ENCODE results near the gene JCAD.

JCAD gene

DNA sequence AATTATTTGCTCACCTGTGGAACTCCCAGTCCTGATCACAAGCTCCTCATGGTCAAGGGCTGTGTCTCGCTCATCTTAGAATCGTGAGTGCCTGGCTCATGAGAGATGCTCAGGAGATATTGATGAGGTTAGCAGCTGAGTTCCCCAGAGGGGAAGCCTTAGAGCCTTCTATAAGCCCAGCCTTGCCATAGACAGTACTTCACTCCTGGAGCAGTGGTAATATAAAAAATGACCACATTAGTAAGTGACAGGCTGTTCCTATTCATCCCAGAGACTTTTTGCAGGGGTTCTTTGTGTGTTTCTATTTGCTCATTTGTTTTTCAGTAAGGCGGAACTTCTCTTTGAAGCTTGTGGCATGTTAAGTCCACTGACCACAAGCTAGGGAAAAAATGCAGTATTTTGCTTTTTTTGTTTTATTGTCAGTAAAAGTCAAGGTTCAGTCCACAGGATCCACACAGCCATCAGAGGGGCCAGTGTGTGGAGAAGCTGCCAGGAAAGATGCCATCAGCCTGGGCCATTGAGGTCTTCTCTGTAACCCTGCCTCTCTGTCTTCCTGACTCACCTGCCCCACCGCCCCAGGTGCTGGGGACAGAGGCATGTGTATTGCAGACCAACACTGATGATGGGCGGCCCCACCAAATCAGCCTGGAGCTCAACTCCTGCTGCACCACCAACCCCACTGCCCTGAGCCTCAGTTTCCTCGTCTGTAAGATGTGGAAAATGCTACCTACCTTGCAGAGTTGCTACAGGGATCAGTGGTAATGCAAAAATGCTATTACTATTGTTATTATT, 36.4 kb upstream of the JCAD start:
- no peak for DNase-seq (ENCODE audit: extremely low spot score)
- TF ChIP-seq, protein P1, sequence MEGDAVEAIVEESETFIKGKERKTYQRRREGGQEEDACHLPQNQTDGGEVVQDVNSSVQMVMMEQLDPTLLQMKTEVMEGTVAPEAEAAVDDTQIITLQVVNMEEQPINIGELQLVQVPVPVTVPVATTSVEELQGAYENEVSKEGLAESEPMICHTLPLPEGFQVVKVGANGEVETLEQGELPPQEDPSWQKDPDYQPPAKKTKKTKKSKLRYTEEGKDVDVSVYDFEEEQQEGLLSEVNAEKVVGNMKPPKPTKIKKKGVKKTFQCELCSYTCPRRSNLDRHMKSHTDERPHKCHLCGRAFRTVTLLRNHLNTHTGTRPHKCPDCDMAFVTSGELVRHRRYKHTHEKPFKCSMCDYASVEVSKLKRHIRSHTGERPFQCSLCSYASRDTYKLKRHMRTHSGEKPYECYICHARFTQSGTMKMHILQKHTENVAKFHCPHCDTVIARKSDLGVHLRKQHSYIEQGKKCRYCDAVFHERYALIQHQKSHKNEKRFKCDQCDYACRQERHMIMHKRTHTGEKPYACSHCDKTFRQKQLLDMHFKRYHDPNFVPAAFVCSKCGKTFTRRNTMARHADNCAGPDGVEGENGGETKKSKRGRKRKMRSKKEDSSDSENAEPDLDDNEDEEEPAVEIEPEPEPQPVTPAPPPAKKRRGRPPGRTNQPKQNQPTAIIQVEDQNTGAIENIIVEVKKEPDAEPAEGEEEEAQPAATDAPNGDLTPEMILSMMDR (IDR thresholded peaks at IDR 0.05; ENCODE audit: control extremely low read depth, extremely low read depth, low read depth, missing control alignments): no peak
- CTCF ChIA-PET: interaction anchor here (1.9 kb wide), 1 partner anchor 11 kb away, joined by 5 read pairs; no protein-coding TSS in a partner anchor
- POLR2A ChIA-PET: no interaction called here

DNA sequence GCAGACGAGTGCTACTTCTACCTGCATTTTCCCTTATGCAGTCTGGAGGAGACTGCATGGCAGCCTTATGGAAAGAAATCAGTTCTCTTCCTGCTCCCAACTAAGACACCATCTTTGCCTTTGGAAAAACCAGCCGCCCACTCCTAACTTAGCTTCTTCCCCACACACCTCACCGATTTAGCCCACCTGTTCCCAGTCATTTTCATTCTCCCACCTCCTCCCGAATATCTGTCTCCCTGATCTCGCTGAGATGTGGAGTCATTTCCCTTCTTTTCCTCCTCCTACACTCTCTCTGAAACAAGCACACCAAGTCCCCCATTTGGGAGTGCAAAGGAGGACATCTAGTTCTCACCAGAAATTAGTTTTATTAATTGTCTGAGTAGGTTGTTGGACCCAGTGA, 35.2 kb upstream of the JCAD start:
- no peak for DNase-seq (ENCODE audit: extremely low spot score)
- CTCF ChIA-PET: interaction anchor here (1.3 kb wide), 1 partner anchor 10 kb away, joined by 4 read pairs; no protein-coding TSS in a partner anchor
- POLR2A ChIA-PET: no interaction called here
- TF ChIP-seq, protein P1 (IDR thresholded peaks at IDR 0.05; ENCODE audit: control extremely low read depth, extremely low read depth, low read depth, missing control alignments): no peak

DNA sequence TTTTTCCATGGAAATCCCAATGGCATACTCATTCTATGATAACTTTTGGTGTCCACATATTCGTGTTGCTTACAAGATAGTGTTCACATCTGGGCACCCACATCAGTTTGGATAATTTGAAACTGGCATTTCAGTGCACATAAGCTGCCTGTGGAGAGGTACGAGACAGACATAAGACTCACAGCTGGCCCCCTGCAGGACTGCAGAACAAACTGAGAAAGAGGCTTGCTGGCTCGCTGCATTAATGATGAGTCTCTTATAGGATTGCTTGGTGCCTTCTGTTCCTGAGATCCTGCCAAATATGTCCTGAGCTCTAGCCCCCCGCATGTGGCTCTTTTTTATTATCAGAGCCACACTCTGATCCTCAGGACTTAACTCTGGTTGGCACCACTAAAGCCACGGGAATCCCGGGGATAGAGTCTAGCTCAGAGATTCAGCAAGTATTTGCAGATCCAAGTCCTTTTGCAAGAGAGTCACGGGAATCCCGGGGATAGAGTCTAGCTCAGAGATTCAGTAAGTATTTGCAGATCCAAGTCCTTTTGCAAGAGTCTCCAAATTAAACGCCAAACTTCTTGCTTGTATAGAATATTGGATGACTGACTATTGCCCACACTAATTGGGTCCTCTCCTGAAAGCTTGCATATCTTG, 34.0 kb upstream of the JCAD start:
- CTCF ChIA-PET: interaction anchor here (1.3 to 2.4 kb wide), 2 partner anchors 11 to 12 kb away, joined by 4 to 8 read pairs; no protein-coding TSS in a partner anchor
- DNase-seq (ENCODE audit: extremely low spot score): no peak
- TF ChIP-seq, protein P1 (IDR thresholded peaks at IDR 0.05; ENCODE audit: control extremely low read depth, extremely low read depth, low read depth, missing control alignments): no peak
- POLR2A ChIA-PET: no interaction called here

DNA sequence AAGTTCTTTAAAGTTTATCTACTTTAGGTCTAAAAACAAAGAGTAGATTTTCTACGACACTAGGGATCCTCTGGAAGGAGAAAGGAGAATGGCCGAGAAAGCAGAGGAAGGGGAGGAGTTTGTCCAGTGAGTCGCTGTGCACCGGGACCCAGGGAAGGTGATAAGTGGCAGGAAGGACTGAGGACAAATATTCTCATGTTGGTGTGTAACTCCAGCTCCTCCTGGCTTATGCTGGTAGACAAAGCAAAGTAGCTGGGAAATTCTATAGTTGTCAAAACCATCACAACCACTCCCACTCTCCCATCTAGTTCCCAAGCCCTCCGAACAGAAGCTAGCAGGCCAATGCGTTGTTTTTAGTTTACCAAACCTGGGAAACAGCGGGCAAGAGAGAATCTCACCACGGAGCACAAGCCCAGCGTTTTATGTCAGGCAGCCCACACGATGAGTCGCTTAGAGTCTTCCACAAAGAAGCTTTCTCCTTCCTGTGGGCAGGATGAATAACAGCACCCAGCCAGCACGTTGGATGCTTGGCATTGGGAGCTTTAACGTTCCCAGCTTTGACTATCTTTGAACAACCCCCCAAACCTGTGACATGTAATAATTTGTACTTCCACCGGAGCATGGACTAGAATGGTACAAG, 32.9 kb upstream of the JCAD start:
- TF ChIP-seq, protein P1 (IDR thresholded peaks at IDR 0.05; ENCODE audit: control extremely low read depth, extremely low read depth, low read depth, missing control alignments): no peak
- DNase-seq (ENCODE audit: extremely low spot score): no peak
- CTCF ChIA-PET: interaction anchor here (1.0 to 2.4 kb wide), 2 partner anchors 11 to 16 kb away, joined by 3 to 8 read pairs; no protein-coding TSS in a partner anchor
- POLR2A ChIA-PET: no interaction called here

DNA sequence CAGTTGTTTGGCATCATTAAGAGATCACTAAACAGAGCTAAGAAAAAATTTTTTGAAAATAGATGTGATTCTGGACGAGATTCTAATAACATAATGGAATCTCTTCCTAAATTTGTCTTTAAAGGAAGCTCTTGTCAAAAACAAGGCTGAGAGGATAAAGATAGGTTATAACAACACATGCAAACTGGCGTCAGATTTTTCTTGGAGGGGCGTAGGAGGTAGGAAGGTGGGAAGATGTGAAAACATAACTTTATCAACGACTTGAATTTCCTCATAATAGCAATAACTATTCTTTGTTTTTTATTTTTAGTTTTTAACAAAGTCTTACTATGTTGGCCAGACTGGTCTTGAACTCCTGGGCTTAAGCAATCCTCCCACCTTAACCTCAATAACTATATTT, 31.8 kb upstream of the JCAD start:
- CTCF ChIA-PET: interaction anchor here (1.1 to 1.7 kb wide), 2 partner anchors 10 to 15 kb away, joined by 3 to 7 read pairs; no protein-coding TSS in a partner anchor
- no peak for DNase-seq (ENCODE audit: extremely low spot score)
- TF ChIP-seq, protein P1 (IDR thresholded peaks at IDR 0.05; ENCODE audit: control extremely low read depth, extremely low read depth, low read depth, missing control alignments): no peak
- POLR2A ChIA-PET: no interaction called here

DNA sequence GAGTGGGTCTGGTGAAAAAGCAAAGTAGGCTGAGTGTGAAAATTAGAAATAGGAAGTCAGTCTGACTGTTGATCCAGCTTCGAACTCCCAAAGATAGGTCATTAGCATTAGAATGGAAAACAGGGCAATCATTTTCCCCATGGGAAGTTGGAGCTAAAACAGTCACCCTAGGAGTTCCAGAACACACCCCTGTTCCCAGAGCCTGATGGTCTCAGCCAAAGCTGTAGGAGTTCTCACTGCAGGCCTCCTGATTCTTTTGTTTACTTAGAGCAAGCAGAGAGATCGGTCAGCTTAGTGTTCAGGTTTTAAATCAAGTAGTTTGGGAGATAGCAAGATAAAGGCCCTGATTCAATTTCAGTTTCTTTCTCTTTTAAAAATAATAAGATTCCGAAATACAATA, 28.8 kb upstream of the JCAD start:
- TF ChIP-seq, protein P1 (IDR thresholded peaks at IDR 0.05; ENCODE audit: control extremely low read depth, extremely low read depth, low read depth, missing control alignments): no peak
- POLR2A ChIA-PET: no interaction called here
- CTCF ChIA-PET: interaction anchor here (0.7 to 1.4 kb wide), 4 partner anchors 7 to 14 kb away, joined by 3 to 4 read pairs (median 3); no protein-coding TSS in a partner anchor
- DNase-seq (ENCODE audit: extremely low spot score): no peak

Data from GM10248 (cell line).